ENCODE results near the gene PIN1.

The PIN1 gene

GRCh38 chr19:9891609-9892373, 56.7 kb downstream of the PIN1 start:
- no peak for DNase-seq

Data from retina (tissue), 1 donor.